ENCODE results near the gene SENP7.

GRCh38 chr3:101513419-101513986 is 491 bp upstream of the SENP7 start:
- TF ChIP-seq CTCF (conservative IDR thresholded peaks at IDR 0.05) = no peak
- TF ChIP-seq EZH2 (IDR thresholded peaks at IDR 0.05; ENCODE audit: low read depth) = no peak

Data from PC-9 (cell line).